Motor neuron (in vitro differentiated cells): ENCODE measurements around the gene RNLS. TPM values are rescaled to one million over a fixed set of nuclear protein-coding genes. Genes with fewer than 3 reads are reported as not detected.

Experiments
- ATAC-seq, 8 experiments: fragments of 200-7000 bp; cut with Tn5 transposase; replicated peaks in 6 of 8; 2 replicates each; pipeline ENCODE4 v1.8.0; 2021; ENCODE audit warnings: mild to moderate bottlenecking in 8 of 8, moderate library complexity in 8 of 8
- H3K27ac ChIP-seq, 2 donors: fragments of 250-450 bp; sonication (Bioruptor Pico); 2 replicates each; pipeline ENCODE4 v1.9.0; 2021; ENCODE audit warnings: antibody characterized with exemption in 2 of 2, mild to moderate bottlenecking in 2 of 2, moderate library complexity in 1 of 2
- H3K4me1 ChIP-seq, 2 donors: fragments of 250-450 bp; sonication (Bioruptor Pico); replicated peaks in 1 of 2; 2 replicates each; pipeline ENCODE4 v1.6.1; 2021; ENCODE audit warnings: antibody characterized with exemption in 2 of 2, mild to moderate bottlenecking in 2 of 2, moderate library complexity in 1 of 2
- H3K4me3 ChIP-seq, 5 donors: fragments of 250-450 bp; sonication (Bioruptor Pico); 2 replicates each; pipeline ENCODE4 v1.9.0; 2021; ENCODE audit warnings: antibody characterized with exemption in 5 of 5, mild to moderate bottlenecking in 5 of 5, moderate library complexity in 4 of 5
- WGBS, 10 experiments: fragments of 450-650 bp; shearing (Covaris generic); methylation state at CpG; one replicate each; pipeline ENCODE4 v1.0.0; 2022; 5-methylcytosine and 5-hydroxymethylcytosine counted together
- in situ Hi-C, 9 experiments: fragments of 400-800 bp; cut with MboI; loops; one replicate each; pipeline ENCODE4 v1.15.0; 2021; ENCODE audit warnings: low sequenced_read_pairs in 9 of 9, low pct_unique_long_range_greater_than_20kb in 2 of 9; ENCODE audit not compliant: unreplicated experiment in 9 of 9
- total RNA-seq, 8 experiments: library from RNA; unstranded; fragments of 300-600 nt; gene quantifications; 2 replicates each; pipeline versions ENCODE4 v1.2.3 to v1.2.4, GENCODE V29; 2022

The RNLS gene
- total RNA-seq, 8 experiments from 2014 or later = 0.95 to 13.2 (median 2.3) TPM; not detected in 1

DNA sequence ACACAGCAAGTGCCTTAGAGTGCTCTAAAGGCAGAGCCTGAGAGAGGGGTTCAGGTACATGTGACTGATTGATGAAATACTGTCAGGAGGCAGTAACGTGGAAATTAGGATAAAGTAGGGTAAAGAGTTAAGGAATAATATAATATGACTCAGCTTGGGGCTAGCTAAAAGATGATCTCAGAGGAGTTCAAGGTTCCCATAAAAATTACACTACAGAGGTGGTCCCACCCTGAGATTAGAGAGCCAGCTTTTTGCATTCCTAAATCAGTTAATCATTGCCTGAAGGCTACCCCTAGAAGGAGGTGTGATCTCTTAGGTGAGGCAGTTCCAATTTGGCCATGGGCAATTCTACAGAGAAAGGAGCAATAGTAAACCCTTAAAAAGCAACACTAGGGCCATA lies 9.3 kb upstream of the RNLS start:
- in situ Hi-C loops = no loop called here
- Histone ChIP-seq H3K27ac (no peak overlapping the region), H3K4me1 (no peaks in the 10 kb centered on the region), H3K4me3 (no peak overlapping the region)
- WGBS, 10 experiments = 21 to 100% (median 49%) methylated on average over 1 of the region's 1 CpG; no CpG with 5 or more reads in 4 of the 10 experiments
- ATAC-seq = peak in 3 of 8 experiments; percentile 50 to 95 (median 91)

DNA sequence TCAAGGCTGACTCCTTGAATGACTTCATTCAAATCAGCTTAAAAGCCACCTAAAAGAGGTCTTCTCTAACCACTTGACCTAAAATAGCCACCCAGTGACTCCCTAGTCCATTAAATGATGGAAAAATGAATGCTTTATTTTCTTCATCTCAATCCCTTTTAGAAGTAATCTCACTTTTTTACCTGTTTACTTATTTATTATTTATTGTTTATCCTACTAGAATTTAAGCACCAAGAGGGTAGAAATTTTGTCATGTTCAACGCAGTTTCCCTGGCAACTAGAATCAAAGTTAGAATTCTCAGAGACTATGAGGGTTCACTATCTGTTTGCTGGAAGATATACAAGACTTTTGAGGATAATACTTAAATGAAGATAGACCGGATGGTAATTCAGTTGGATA lies 3.3 kb upstream of the RNLS start, which contains the start of gene LIPJ:
Gene LIPJ (plus strand): TSS at position 301 of the 400 bp plus-strand sequence. CDS start 3,926 bp downstream, outside the sequence.
- ATAC-seq = no peak
- Histone ChIP-seq H3K4me1 (no peaks in the 10 kb centered on the region), H3K27ac (no peak within 1 kb of the TSS), H3K4me3 (no peak within 1 kb of the TSS)
- WGBS, 10 experiments = 60 to 100% (median 94%) methylated on average over 1 to 2 of the region's 2 CpGs
- in situ Hi-C loops = loop anchor here in 1 of 9 experiments (10.0 kb wide), 1 partner anchor 98 kb away; no protein-coding TSS in a partner anchor

DNA sequence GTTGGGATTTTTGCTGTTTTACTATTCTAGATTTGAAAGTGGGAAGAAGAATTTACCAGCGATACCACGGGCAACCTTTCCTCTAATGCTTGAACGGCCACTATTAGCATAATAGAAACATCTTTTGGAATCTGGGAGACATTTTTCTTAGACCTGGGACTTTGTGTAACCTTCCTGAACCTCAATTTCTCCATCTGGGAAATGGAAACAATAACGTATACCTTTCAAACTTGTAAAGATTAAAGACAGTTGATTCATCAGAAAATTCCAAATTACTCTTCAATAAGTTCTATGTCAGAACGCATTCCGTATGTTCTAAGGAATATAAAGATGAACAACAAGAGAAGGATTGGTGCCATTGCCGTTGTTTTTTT lies 453 bp upstream of the RNLS start:
- H3K27ac ChIP-seq = no peak overlapping the region
- ATAC-seq = no peak
- 43 to 100% (median 76%) methylated on average over 3 to 7 of the region's 7 CpGs for WGBS, 10 experiments

DNA sequence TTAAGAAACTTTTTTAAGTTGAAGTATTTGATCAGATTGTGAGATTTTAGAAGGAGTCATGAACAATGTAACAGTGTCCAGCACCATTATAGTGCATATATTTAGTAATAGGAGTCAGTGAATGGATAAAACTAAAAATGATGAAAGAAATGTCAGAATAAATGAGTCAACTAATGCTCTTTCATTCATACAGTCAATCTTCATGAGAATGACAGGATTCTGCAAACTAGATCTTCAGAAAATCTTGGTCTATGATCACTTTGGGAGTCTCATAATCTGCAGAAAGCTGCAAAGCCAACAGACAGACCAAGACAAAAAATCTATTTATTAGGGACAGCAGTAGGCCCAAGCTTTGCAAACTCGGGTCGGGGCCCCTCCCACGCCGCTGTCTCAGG lies 710 bp downstream of the RNLS start:
- Histone ChIP-seq H3K4me3 (peak overlapping the region; percentile 24 to 50 (median 40)), H3K4me1 (no peaks in the 10 kb centered on the region), H3K27ac (no peak overlapping the region)
- 30% methylated on average over 2 of the region's 4 CpGs; no CpG with 5 or more reads in 9 of the 10 experiments for WGBS, 10 experiments
- in situ Hi-C loops = loop anchor here in 1 of 9 experiments (10.0 kb wide), 1 partner anchor 102 kb away; no protein-coding TSS in a partner anchor
- no peak for ATAC-seq

More for the DNA sequence above, 453 bp upstream of the RNLS start:
- Histone ChIP-seq H3K4me1 (no peaks in the 10 kb centered on the region), H3K4me3 (peak overlapping the region; percentile 24 to 50 (median 40))
- in situ Hi-C loops = loop anchor here in 1 of 9 experiments (10.0 kb wide), 1 partner anchor 101 kb away; no protein-coding TSS in a partner anchor

DNA sequence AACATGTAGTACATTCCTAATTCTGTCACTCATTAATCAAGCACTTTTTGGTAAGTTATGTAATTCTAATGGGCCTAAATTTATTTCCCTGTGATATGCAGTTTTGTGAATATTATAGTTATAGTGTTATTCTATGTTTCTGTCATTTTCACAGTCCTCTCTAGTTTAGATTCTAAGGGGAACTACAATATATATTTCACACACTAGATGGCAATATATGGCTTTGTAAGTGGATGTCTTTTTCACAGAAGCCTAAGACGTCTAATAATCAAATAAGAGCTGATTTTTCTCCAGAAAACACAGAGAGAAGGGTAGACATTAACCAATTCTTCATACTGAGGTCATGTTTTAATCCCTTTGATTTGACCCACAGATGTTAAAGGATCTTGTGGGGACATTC lies 18.0 kb downstream of the RNLS start:
- 0 to 71% (median 13%) methylated on average over 1 of the region's 1 CpG; no CpG with 5 or more reads in 5 of the 10 experiments for WGBS, 10 experiments
- peak in 4 of 8 experiments; percentile 62 to 81 (median 74) for ATAC-seq
- H3K27ac ChIP-seq = no peak overlapping the region
- no peak overlapping the region for H3K4me3 ChIP-seq
- no peaks in the 10 kb centered on the region for H3K4me1 ChIP-seq
- in situ Hi-C loops = loop anchor here in 3 of 9 experiments (25.0 kb wide), 2 partner anchors 247 to 703 kb away; partner anchors contain the start of genes KLLN (in 2 of the 3), PTEN (in 2 of the 3) and LIPM (in 1 of the 3)

DNA sequence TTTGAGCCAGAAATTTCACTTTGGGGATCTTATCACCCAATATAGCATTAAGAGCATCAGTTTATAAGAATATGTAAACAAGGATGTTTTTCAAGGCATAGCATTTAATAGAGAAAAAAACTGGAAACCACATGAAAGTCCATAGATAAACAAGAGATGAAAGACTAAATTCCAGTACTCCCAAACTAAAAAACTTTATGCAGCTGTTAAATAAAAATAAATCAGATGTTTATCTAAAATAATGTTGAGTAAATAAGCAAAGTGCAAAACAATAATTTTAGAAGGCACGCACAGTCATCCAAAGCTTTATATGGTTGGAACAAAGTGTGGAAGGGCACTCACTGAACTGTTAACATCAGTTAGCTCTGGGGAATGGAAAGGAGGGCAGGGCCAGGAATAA lies 21.0 kb downstream of the RNLS start:
- no peak overlapping the region for H3K4me3 ChIP-seq
- H3K4me1 ChIP-seq = no peaks in the 10 kb centered on the region
- no peak overlapping the region for H3K27ac ChIP-seq
- 91 to 100% (median 100%) methylated on average over 1 of the region's 1 CpG; no CpG with 5 or more reads in 1 of the 10 experiments for WGBS, 10 experiments
- ATAC-seq = no peak
- in situ Hi-C loops = loop anchor here in 3 of 9 experiments (25.0 kb wide), 2 partner anchors 250 to 700 kb away; partner anchors contain the start of genes KLLN (in 2 of the 3), PTEN (in 2 of the 3) and LIPM (in 1 of the 3)

DNA sequence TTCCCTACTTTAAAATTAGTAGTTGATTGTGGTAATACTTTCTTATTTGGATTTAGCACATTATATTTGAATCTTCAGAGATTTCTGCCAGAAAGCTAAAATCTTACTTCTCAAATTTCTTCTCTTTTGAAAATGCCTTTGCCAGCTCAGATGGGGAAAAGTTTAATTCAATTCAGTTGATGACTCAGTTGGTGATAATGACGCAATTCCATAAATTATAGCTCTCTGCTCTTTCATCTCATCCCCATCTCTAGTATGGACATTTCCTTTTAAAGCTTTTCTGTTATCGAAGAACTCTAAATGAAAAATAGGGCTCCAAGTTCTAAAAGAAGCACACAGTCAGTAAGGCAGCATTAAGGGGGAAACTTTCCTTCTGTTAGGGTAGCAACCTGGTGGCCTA lies 25.5 kb downstream of the RNLS start:
- no peak overlapping the region for H3K27ac ChIP-seq
- WGBS, 10 experiments = 0 to 85% (median 43%) methylated on average over 1 to 2 of the region's 2 CpGs; no CpG with 5 or more reads in 3 of the 10 experiments

DNA sequence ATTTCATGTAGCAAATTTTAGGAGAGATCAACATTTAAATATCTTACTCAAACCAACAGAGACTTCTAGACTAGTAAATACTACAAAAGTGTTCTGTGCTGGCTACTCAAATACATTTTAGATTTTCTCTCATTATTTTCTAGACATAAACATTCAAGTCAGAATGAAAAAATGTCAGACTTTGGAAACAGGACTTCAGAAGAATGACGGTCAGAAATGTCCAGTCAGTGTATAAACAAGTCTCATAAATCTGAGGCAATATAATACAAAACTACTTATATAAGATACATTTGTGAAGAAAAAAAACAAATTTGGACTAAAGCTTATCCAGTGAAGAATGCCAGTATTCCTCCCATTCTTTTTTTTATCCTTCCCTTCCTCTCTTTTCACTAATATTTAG lies 25.9 kb downstream of the RNLS start:
- no peak overlapping the region for H3K4me3 ChIP-seq
- 50 to 100% (median 86%) methylated on average over 1 of the region's 1 CpG; no CpG with 5 or more reads in 1 of the 10 experiments for WGBS, 10 experiments
- no peak for ATAC-seq
- H3K27ac ChIP-seq = no peak overlapping the region
- no peaks in the 10 kb centered on the region for H3K4me1 ChIP-seq
- in situ Hi-C loops = loop anchor here in 3 of 9 experiments (25.0 kb wide), 2 partner anchors 255 to 695 kb away; partner anchors contain the start of genes KLLN (in 2 of the 3), PTEN (in 2 of the 3) and LIPM (in 1 of the 3)

More for the DNA sequence above, 25.5 kb downstream of the RNLS start:
- in situ Hi-C loops = loop anchor here in 3 of 9 experiments (25.0 kb wide), 2 partner anchors 255 to 695 kb away; partner anchors contain the start of genes KLLN (in 2 of the 3), PTEN (in 2 of the 3) and LIPM (in 1 of the 3)
- no peaks in the 10 kb centered on the region for H3K4me1 ChIP-seq
- no peak overlapping the region for H3K4me3 ChIP-seq
- ATAC-seq = peak in 3 of 8 experiments; percentile 36 to 73 (median 65)

DNA sequence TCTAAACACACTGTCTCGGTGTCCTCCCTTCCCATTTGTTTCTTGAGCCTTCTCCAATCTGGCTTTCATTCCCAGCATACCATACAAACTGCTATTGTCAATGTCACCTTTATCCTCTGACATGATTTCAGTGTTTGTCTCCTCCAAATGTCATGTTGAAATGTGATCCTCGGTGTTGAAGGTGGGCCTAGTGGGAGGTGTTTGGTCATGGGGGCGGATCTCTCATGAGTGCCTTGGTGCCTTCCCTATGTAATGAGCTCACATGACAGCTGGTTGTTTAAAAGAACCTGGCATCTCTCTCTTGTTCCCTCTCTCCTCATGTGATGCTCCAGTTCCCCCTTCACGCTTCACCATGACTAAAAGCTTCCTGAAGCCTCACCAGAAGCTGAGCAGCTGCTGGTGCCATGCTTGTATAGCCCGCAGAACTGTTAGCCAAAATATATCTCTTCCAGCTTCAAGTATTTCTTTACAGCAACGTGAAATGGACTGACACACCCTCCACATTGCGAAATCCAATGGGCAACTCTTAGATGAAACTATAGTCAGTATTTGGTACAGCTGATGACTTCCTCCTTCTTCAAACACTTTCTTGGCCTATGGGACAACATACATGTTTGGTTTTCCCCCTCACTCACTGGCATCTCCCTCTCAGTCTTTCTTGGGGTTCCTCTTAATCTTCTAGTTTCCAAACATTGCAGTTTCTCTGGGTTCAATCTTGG lies 27.8 kb downstream of the RNLS start:
- Histone ChIP-seq H3K4me1 (no peaks in the 10 kb centered on the region), H3K27ac (no peak overlapping the region), H3K4me3 (no peak overlapping the region)
- WGBS, 10 experiments = 67 to 100% (median 80%) methylated on average over 2 to 7 of the region's 7 CpGs
- no peak for ATAC-seq
- in situ Hi-C loops = loop anchor here in 3 of 9 experiments (25.0 kb wide), 2 partner anchors 257 to 693 kb away; partner anchors contain the start of genes KLLN (in 2 of the 3), PTEN (in 2 of the 3) and LIPM (in 1 of the 3)

DNA sequence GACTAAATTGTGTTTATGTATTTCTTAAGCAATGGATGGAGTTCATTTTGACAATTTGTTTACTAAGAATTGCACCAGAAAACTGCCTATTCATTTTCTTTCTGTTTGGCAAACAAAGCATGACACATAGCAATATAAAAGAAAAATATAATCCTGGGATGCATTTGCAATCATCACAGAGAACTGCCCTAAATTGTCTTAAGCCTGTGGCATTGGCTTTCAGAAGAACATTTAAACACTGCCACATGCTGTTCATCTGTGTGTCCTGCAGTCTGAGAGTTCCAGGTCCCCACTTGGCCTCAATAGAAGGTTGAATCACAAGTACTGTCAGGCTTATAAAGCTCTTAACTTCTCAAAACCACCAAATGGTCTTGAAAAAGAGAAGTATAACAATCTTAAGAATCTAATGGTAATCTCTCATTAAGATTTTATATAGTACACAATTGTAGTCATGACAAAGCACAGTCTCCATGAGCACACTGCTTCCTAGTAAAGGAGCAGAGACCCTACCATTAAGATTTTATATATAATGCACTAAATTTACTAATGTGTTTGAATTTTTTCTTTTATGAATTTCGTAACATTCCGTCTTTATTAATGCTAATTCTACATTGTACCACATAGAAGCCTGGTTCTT lies 29.9 kb downstream of the RNLS start:
- Histone ChIP-seq H3K27ac (no peak overlapping the region), H3K4me1 (no peaks in the 10 kb centered on the region), H3K4me3 (no peak overlapping the region)
- ATAC-seq = peak; percentile 77 to 98 (median 90)
- WGBS, 10 experiments = 0 to 74% (median 20%) methylated on average over 2 of the region's 2 CpGs; no CpG with 5 or more reads in 2 of the 10 experiments
- in situ Hi-C loops = loop anchor here in 3 of 9 experiments (25.0 kb wide), 2 partner anchors 259 to 691 kb away; partner anchors contain the start of genes KLLN (in 2 of the 3), PTEN (in 2 of the 3) and LIPM (in 1 of the 3)

DNA sequence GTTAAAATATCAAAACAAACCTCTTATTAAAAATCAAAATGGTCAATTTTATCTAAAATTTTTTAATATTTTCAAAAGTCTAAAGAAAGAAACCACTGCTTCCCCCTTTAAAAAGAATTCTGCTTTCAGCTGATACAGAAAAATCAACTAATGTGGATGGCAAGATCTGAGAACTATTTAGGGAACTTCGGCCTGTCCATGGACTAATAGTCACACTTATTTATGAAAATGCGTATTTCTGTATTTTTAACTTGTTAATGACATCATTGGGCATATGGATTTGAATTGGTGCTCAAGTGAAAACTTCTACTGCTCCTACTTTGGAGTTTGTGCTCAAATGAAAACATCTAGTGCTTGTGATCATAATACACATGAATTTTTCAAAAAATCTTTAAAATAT lies 31.9 kb downstream of the RNLS start:
- no peak for ATAC-seq
- Histone ChIP-seq H3K27ac (no peak overlapping the region), H3K4me3 (no peak overlapping the region), H3K4me1 (no peaks in the 10 kb centered on the region)
- in situ Hi-C loops = loop anchor here in 3 of 9 experiments (25.0 kb wide), 2 partner anchors 261 to 689 kb away; partner anchors contain the start of genes KLLN (in 2 of the 3), PTEN (in 2 of the 3) and LIPM (in 1 of the 3)
- WGBS, 10 experiments = 25 to 100% (median 86%) methylated on average over 1 to 2 of the region's 2 CpGs; no CpG with 5 or more reads in 2 of the 10 experiments

DNA sequence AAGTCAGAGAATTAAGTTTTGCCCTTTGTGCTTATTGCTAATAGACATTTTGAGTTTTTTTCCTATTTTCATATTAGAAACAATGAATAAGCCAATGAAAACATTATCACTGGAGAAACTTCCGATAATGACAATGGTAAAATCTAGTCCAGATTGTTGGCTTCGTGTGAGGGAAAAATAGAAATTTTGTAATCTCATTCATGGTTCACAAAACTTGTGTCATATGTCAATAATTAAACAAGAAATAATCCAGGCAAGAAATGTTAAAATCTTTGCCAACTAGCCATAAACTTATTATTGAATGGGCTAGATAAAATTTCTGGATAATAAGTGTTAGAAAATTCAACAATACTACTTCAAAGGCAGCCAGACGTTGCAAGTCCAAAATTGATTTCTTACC lies 36.6 kb downstream of the RNLS start:
- 20 to 94% (median 70%) methylated on average over 2 to 3 of the region's 3 CpGs; no CpG with 5 or more reads in 1 of the 10 experiments for WGBS, 10 experiments
- no peaks in the 10 kb centered on the region for H3K4me1 ChIP-seq
- in situ Hi-C loops = loop anchor here in 3 of 9 experiments (10.0 to 25.0 kb wide), 3 partner anchors 142 to 709 kb away; partner anchors contain the start of genes KLLN (in 1 of the 3) and PTEN (in 1 of the 3)
- no peak for ATAC-seq
- H3K4me3 ChIP-seq = no peak overlapping the region
- H3K27ac ChIP-seq = no peak overlapping the region
